PFSK-1 (cell line): ENCODE measurements around the gene PMM1.

Experiments
- POLR2AphosphoS5 ChIP-seq: IDR thresholded peaks from 2 replicates; pipeline ENCODE4 v1.6.1; 2012; ENCODE audit warnings: low read depth, mild to moderate bottlenecking, control low read depth, low read length, moderate library complexity
- REST ChIP-seq, 2 experiments: IDR thresholded peaks; 2 replicates each; pipeline versions ENCODE4 v1.6.1 to v1.8.0; 2011 to 2012; ENCODE audit warnings: low read depth in 2 of 2, low read length in 2 of 2, control low read depth in 1 of 2, inconsistent platforms in 1 of 2, mild to moderate bottlenecking in 1 of 2, moderate library complexity in 1 of 2; ENCODE audit not compliant: insufficient read depth in 1 of 2
- SIN3A ChIP-seq: IDR thresholded peaks from 2 replicates; pipeline ENCODE4 v1.6.1; 2012; ENCODE audit warnings: mild to moderate bottlenecking, low read length, moderate library complexity, borderline replicate concordance; ENCODE audit not compliant: insufficient read depth
- TAF1 ChIP-seq: IDR thresholded peaks from 2 replicates; pipeline ENCODE4 v1.6.1; 2012; ENCODE audit warnings: low read length, control low read depth, borderline replicate concordance; ENCODE audit not compliant: insufficient read depth

- TF ChIP-seq REST (IDR thresholded peaks at IDR 0.05; ENCODE audit: insufficient read depth in 1 of 2, low read depth in 2 of 2, low read length in 2 of 2), result no peak
- no peak for TF ChIP-seq POLR2AphosphoS5
- TF ChIP-seq TAF1, result no peak
- TF ChIP-seq SIN3A, result no peak
These were observed 17.9 kb downstream of the PMM1 start for GRCh38 chr22:41571786-41572185.
